GM23338 (cell line): ENCODE data around the gene GOLGA8N.
"Not testable (repeated sequence)": the region's sequence is repeated elsewhere in the genome, so short reads cannot be mapped to it uniquely, and the experiment has no call there.

Experiments
- EZH2phosphoT487 ChIP-seq: fragments of 200-600 bp; sonication (generic); IDR thresholded peaks from one replicate; pipeline ENCODE4 v1.8.1; 2018; ENCODE audit warnings: antibody characterized with exemption; ENCODE audit not compliant: unreplicated experiment
- NANOG ChIP-seq: IDR thresholded peaks from 2 replicates; pipeline ENCODE4 v1.6.1; 2016; ENCODE audit warnings: antibody characterized with exemption, borderline replicate concordance
- POLR2AphosphoS5 ChIP-seq: IDR thresholded peaks from 2 replicates; pipeline ENCODE4 v1.6.1; 2016; ENCODE audit warnings: antibody characterized with exemption, low read depth
- ZNF114 ChIP-seq: fragments of 250-450 bp; sonication (Bioruptor Pico); IDR thresholded peaks from 2 replicates; pipeline ENCODE4 v1.5.0; 2020; ENCODE audit warnings: mild to moderate bottlenecking, moderate library complexity
- ZNF331 ChIP-seq: fragments of 250-450 bp; sonication (Bioruptor Pico); IDR thresholded peaks from 2 replicates; pipeline ENCODE4 v1.5.0; 2020; ENCODE audit warnings: low read depth, mild to moderate bottlenecking, moderate library complexity
- TF ChIP-seq, protein P1 (sequence below), 2 experiments: fragments of 200-600 bp in 1 of 2; sonication (generic) in 1 of 2; conservative IDR thresholded peaks; 2 replicates each; pipeline versions ENCODE4 v1.5.1 to v1.6.1; 2016 to 2017; ENCODE audit warnings: antibody characterized with exemption in 2 of 2, low read depth in 2 of 2, mild to moderate bottlenecking in 2 of 2, moderate library complexity in 1 of 2
- TF ChIP-seq, protein P2 (sequence below): IDR thresholded peaks from one replicate; pipeline ENCODE4 v1.6.1; 2018; ENCODE audit warnings: antibody characterized with exemption; ENCODE audit not compliant: unreplicated experiment

DNA sequence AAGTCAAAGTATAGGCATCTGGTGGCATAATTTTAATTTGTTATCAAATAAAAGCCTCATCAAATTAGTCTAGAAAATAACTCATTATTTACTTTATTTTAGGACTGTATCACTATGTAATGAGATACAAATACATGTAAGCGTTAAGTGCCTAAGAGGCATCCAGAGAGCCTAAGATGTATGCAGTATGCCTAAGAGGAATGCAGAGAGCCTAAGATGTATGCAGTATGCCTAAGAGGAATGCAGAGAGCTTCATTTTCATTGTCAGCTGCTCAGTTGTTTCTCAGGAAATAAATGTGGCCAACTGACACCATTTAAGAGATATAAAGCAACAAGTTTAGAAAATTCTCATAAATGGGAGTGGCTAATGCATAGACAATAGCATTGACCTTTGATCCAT is 49.8 kb upstream of the GOLGA8N start:
- not testable (repeated sequence) for TF ChIP-seq POLR2AphosphoS5; EZH2phosphoT487; NANOG; ZNF114 (CRISPR knock-in tag); ZNF331 (CRISPR knock-in tag)
- TF ChIP-seq, protein P1, sequence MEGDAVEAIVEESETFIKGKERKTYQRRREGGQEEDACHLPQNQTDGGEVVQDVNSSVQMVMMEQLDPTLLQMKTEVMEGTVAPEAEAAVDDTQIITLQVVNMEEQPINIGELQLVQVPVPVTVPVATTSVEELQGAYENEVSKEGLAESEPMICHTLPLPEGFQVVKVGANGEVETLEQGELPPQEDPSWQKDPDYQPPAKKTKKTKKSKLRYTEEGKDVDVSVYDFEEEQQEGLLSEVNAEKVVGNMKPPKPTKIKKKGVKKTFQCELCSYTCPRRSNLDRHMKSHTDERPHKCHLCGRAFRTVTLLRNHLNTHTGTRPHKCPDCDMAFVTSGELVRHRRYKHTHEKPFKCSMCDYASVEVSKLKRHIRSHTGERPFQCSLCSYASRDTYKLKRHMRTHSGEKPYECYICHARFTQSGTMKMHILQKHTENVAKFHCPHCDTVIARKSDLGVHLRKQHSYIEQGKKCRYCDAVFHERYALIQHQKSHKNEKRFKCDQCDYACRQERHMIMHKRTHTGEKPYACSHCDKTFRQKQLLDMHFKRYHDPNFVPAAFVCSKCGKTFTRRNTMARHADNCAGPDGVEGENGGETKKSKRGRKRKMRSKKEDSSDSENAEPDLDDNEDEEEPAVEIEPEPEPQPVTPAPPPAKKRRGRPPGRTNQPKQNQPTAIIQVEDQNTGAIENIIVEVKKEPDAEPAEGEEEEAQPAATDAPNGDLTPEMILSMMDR (conservative IDR thresholded peaks at IDR 0.05; ENCODE audit: low read depth in 2 of 2), result not testable (repeated sequence)
- TF ChIP-seq, protein P2, sequence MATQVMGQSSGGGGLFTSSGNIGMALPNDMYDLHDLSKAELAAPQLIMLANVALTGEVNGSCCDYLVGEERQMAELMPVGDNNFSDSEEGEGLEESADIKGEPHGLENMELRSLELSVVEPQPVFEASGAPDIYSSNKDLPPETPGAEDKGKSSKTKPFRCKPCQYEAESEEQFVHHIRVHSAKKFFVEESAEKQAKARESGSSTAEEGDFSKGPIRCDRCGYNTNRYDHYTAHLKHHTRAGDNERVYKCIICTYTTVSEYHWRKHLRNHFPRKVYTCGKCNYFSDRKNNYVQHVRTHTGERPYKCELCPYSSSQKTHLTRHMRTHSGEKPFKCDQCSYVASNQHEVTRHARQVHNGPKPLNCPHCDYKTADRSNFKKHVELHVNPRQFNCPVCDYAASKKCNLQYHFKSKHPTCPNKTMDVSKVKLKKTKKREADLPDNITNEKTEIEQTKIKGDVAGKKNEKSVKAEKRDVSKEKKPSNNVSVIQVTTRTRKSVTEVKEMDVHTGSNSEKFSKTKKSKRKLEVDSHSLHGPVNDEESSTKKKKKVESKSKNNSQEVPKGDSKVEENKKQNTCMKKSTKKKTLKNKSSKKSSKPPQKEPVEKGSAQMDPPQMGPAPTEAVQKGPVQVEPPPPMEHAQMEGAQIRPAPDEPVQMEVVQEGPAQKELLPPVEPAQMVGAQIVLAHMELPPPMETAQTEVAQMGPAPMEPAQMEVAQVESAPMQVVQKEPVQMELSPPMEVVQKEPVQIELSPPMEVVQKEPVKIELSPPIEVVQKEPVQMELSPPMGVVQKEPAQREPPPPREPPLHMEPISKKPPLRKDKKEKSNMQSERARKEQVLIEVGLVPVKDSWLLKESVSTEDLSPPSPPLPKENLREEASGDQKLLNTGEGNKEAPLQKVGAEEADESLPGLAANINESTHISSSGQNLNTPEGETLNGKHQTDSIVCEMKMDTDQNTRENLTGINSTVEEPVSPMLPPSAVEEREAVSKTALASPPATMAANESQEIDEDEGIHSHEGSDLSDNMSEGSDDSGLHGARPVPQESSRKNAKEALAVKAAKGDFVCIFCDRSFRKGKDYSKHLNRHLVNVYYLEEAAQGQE, result not testable (repeated sequence)
